ENCODE results near the gene ANAPC13. TPM values are rescaled to one million over a fixed set of nuclear protein-coding genes. Genes with fewer than 3 reads are reported as not detected.

The ANAPC13 gene
- total RNA-seq, 1 donor from 2014 or later, result 70.0 TPM

GRCh38 chr3:134486577-134487041 is 824 bp upstream of the ANAPC13 start:
- Mint-ChIP-seq H3K27ac (ENCODE audit: unreplicated experiment) (peak overlapping the region; percentile 99), H3K4me3 (ENCODE audit: unreplicated experiment) (peak overlapping the region; percentile 99), H3K9me3 (ENCODE audit: unreplicated experiment) (peaks cover 11% of the 10 kb centered on the region), H3K36me3 (ENCODE audit: unreplicated experiment) (peaks cover 4% of the 10 kb centered on the region), H3K27me3 (ENCODE audit: unreplicated experiment) (peaks cover 7% of the 10 kb centered on the region), H3K4me1 (ENCODE audit: low read depth, unreplicated experiment) (peaks cover 21% of the 10 kb centered on the region)
- TF ChIP-seq, protein P1, sequence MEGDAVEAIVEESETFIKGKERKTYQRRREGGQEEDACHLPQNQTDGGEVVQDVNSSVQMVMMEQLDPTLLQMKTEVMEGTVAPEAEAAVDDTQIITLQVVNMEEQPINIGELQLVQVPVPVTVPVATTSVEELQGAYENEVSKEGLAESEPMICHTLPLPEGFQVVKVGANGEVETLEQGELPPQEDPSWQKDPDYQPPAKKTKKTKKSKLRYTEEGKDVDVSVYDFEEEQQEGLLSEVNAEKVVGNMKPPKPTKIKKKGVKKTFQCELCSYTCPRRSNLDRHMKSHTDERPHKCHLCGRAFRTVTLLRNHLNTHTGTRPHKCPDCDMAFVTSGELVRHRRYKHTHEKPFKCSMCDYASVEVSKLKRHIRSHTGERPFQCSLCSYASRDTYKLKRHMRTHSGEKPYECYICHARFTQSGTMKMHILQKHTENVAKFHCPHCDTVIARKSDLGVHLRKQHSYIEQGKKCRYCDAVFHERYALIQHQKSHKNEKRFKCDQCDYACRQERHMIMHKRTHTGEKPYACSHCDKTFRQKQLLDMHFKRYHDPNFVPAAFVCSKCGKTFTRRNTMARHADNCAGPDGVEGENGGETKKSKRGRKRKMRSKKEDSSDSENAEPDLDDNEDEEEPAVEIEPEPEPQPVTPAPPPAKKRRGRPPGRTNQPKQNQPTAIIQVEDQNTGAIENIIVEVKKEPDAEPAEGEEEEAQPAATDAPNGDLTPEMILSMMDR (IDR thresholded peaks at IDR 0.05; ENCODE audit: partially characterized antibody, unreplicated experiment), result no peak
- DNase-seq, result no peak

GRCh38 chr3:134485075-134485717 is 589 bp downstream of the ANAPC13 start:
- Mint-ChIP-seq H3K36me3 (ENCODE audit: unreplicated experiment) (peaks cover 4% of the 10 kb centered on the region), H3K27me3 (ENCODE audit: unreplicated experiment) (peaks cover 7% of the 10 kb centered on the region), H3K27ac (ENCODE audit: unreplicated experiment) (peak overlapping the region; percentile 99), H3K4me3 (ENCODE audit: unreplicated experiment) (peak overlapping the region; percentile 99), H3K9me3 (ENCODE audit: unreplicated experiment) (peaks cover 11% of the 10 kb centered on the region), H3K4me1 (ENCODE audit: low read depth, unreplicated experiment) (peaks cover 21% of the 10 kb centered on the region)
- DNase-seq, result peak; percentile 89
- TF ChIP-seq, protein P1 (IDR thresholded peaks at IDR 0.05; ENCODE audit: partially characterized antibody, unreplicated experiment), result no peak

GRCh38 chr3:134483195-134483900 is 2.4 kb downstream of the ANAPC13 start:
- peaks cover 19% of the 10 kb centered on the region for H3K4me1 Mint-ChIP-seq (ENCODE audit: low read depth, unreplicated experiment)
- peaks cover 7% of the 10 kb centered on the region for H3K27me3 Mint-ChIP-seq (ENCODE audit: unreplicated experiment)
- TF ChIP-seq, protein P1 (IDR thresholded peaks at IDR 0.05; ENCODE audit: partially characterized antibody, unreplicated experiment), result no peak
- peaks cover 4% of the 10 kb centered on the region for H3K36me3 Mint-ChIP-seq (ENCODE audit: unreplicated experiment)
- H3K9me3 Mint-ChIP-seq (ENCODE audit: unreplicated experiment), result peaks cover 11% of the 10 kb centered on the region
- DNase-seq, result no peak
- H3K27ac Mint-ChIP-seq (ENCODE audit: unreplicated experiment), result no peak overlapping the region
- H3K4me3 Mint-ChIP-seq (ENCODE audit: unreplicated experiment), result peak overlapping the region; percentile 71

- H3K4me3 Mint-ChIP-seq (ENCODE audit: unreplicated experiment), result no peak overlapping the region
- H3K4me1 Mint-ChIP-seq (ENCODE audit: low read depth, unreplicated experiment), result peaks cover 16% of the 10 kb centered on the region
- peaks cover 7% of the 10 kb centered on the region for H3K27me3 Mint-ChIP-seq (ENCODE audit: unreplicated experiment)
- DNase-seq, result no peak
- H3K27ac Mint-ChIP-seq (ENCODE audit: unreplicated experiment), result no peak overlapping the region
- peaks cover 9% of the 10 kb centered on the region for H3K9me3 Mint-ChIP-seq (ENCODE audit: unreplicated experiment)
- TF ChIP-seq, protein P1 (IDR thresholded peaks at IDR 0.05; ENCODE audit: partially characterized antibody, unreplicated experiment), result no peak
- H3K36me3 Mint-ChIP-seq (ENCODE audit: unreplicated experiment), result peaks cover 3% of the 10 kb centered on the region
Measured at GRCh38 chr3:134482622-134483021, 3.2 kb downstream of the ANAPC13 start.

GRCh38 chr3:134481166-134481565 is 4.6 kb downstream of the ANAPC13 start:
- Mint-ChIP-seq H3K9me3 (ENCODE audit: unreplicated experiment) (peaks cover 6% of the 10 kb centered on the region), H3K27me3 (ENCODE audit: unreplicated experiment) (peaks cover 2% of the 10 kb centered on the region), H3K4me3 (ENCODE audit: unreplicated experiment) (no peak overlapping the region), H3K36me3 (ENCODE audit: unreplicated experiment) (no peaks in the 10 kb centered on the region), H3K4me1 (ENCODE audit: low read depth, unreplicated experiment) (peaks cover 7% of the 10 kb centered on the region), H3K27ac (ENCODE audit: unreplicated experiment) (no peak overlapping the region)
- TF ChIP-seq, protein P1 (IDR thresholded peaks at IDR 0.05; ENCODE audit: partially characterized antibody, unreplicated experiment), result no peak
- no peak for DNase-seq

Measured in glutamatergic neuron (in vitro differentiated cells).